IgD-negative memory B cell (primary cell): ENCODE measurements around the gene GPBP1. TPM values are rescaled to one million over a fixed set of nuclear protein-coding genes. Genes with fewer than 3 reads are reported as not detected.
A peak's percentile ranks its signal among the peaks of the same experiment; 100 is the strongest.

Experiments used
- H3K27ac Mint-ChIP-seq, 3 donors: one replicate each; pipeline ENCODE4 v1.8.0; 2020 to 2022; ENCODE audit warnings: mild to moderate bottlenecking in 3 of 3, mixed read lengths in 3 of 3, moderate library complexity in 1 of 3
- H3K27me3 Mint-ChIP-seq: one replicate; pipeline ENCODE4 v1.8.0; 2021; ENCODE audit warnings: mixed read lengths
- H3K36me3 Mint-ChIP-seq: one replicate; pipeline ENCODE4 v1.8.0; 2020; ENCODE audit warnings: mild to moderate bottlenecking, mixed read lengths
- H3K4me1 Mint-ChIP-seq, 3 donors: one replicate each; pipeline ENCODE4 v1.8.0; 2020 to 2022; ENCODE audit warnings: mixed read lengths in 3 of 3, mild to moderate bottlenecking in 1 of 3
- H3K4me3 Mint-ChIP-seq, 4 donors: one replicate each; pipeline ENCODE4 v1.8.0; 2020 to 2022; ENCODE audit warnings: mild to moderate bottlenecking in 4 of 4, mixed read lengths in 4 of 4, moderate library complexity in 3 of 4
- H3K9me3 Mint-ChIP-seq, 3 donors: one replicate each; pipeline ENCODE4 v1.8.0; 2020 to 2021; ENCODE audit warnings: mixed read lengths in 3 of 3, mild to moderate bottlenecking in 1 of 3
- polyA plus RNA-seq: library from polyadenylated mRNA; unstranded; fragments of 300-500 nt; fragmentation: Illumina TruSeq; gene quantifications from one replicate; pipeline ENCODE4 v1.2.3, GENCODE V29; 2021

Gene GPBP1
- polyA plus RNA-seq, 1 donor from 2014 or later: 83.3 TPM

GRCh38 chr5:57209316-57210040 is 35.6 kb downstream of the GPBP1 start:
- Mint-ChIP-seq H3K27ac (peak overlapping the region; percentile 21 to 56 (median 46)), H3K4me1 (peaks cover 44 to 52% (median 52%) of the 10 kb centered on the region in 3 donors), H3K4me3 (peak overlapping the region in 1 of 4 donors; percentile 28), H3K36me3 (peaks cover 3% of the 10 kb centered on the region), H3K27me3 (no peaks in the 10 kb centered on the region), H3K9me3 (peaks cover 0 to 1% (median 0%) of the 10 kb centered on the region in 3 donors)

GRCh38 chr5:57210633-57211032 is 36.8 kb downstream of the GPBP1 start:
- Mint-ChIP-seq H3K27me3 (no peaks in the 10 kb centered on the region), H3K4me3 (peak overlapping the region in 1 of 4 donors; percentile 19), H3K9me3 (peaks cover 0 to 1% (median 0%) of the 10 kb centered on the region in 3 donors), H3K4me1 (peaks cover 36 to 48% (median 47%) of the 10 kb centered on the region in 3 donors), H3K36me3 (peaks cover 3% of the 10 kb centered on the region), H3K27ac (peak overlapping the region; percentile 26 to 64 (median 46))

- Mint-ChIP-seq H3K4me1 (peaks cover 36 to 48% (median 47%) of the 10 kb centered on the region in 3 donors), H3K9me3 (peaks cover 0 to 1% (median 0%) of the 10 kb centered on the region in 3 donors), H3K36me3 (peaks cover 3% of the 10 kb centered on the region), H3K4me3 (no peak overlapping the region), H3K27me3 (no peaks in the 10 kb centered on the region), H3K27ac (peak overlapping the region; percentile 26 to 64 (median 46))
Measured at GRCh38 chr5:57211039-57211438, 37.2 kb downstream of the GPBP1 start.

- Mint-ChIP-seq H3K27ac (peak overlapping the region in 2 of 3 donors; percentile 18 to 56), H3K4me1 (peaks cover 17 to 28% (median 25%) of the 10 kb centered on the region in 3 donors), H3K4me3 (no peak overlapping the region), H3K27me3 (no peaks in the 10 kb centered on the region), H3K9me3 (no peaks in the 10 kb centered on the region), H3K36me3 (no peaks in the 10 kb centered on the region)
Measured at GRCh38 chr5:57215629-57216195, 41.9 kb downstream of the GPBP1 start.

- H3K4me1 Mint-ChIP-seq: peaks cover 17 to 28% (median 26%) of the 10 kb centered on the region in 3 donors
- H3K36me3 Mint-ChIP-seq: no peaks in the 10 kb centered on the region
- H3K9me3 Mint-ChIP-seq: no peaks in the 10 kb centered on the region
- no peak overlapping the region for H3K27ac Mint-ChIP-seq
- H3K27me3 Mint-ChIP-seq: no peaks in the 10 kb centered on the region
- no peak overlapping the region for H3K4me3 Mint-ChIP-seq
Measured at GRCh38 chr5:57216714-57217113, 42.9 kb downstream of the GPBP1 start.

- Mint-ChIP-seq H3K4me3 (peak overlapping the region in 1 of 4 donors; percentile 17), H3K9me3 (no peaks in the 10 kb centered on the region), H3K4me1 (peaks cover 20 to 28% (median 26%) of the 10 kb centered on the region in 3 donors), H3K27ac (peak overlapping the region; percentile 13 to 89 (median 84)), H3K36me3 (no peaks in the 10 kb centered on the region), H3K27me3 (no peaks in the 10 kb centered on the region)
Measured at GRCh38 chr5:57219386-57219785, 45.5 kb downstream of the GPBP1 start.

GRCh38 chr5:57221049-57221568 is 47.2 kb downstream of the GPBP1 start:
- no peaks in the 10 kb centered on the region for H3K9me3 Mint-ChIP-seq
- H3K36me3 Mint-ChIP-seq: no peaks in the 10 kb centered on the region
- H3K27me3 Mint-ChIP-seq: no peaks in the 10 kb centered on the region
- H3K4me1 Mint-ChIP-seq: peaks cover 22 to 25% (median 24%) of the 10 kb centered on the region in 3 donors
- H3K27ac Mint-ChIP-seq: peak overlapping the region; percentile 13 to 91 (median 61)
- peak overlapping the region in 1 of 4 donors; percentile 31 for H3K4me3 Mint-ChIP-seq

GRCh38 chr5:57225553-57225952 is 51.7 kb downstream of the GPBP1 start:
- no peaks in the 10 kb centered on the region for H3K9me3 Mint-ChIP-seq
- peaks cover 13 to 21% (median 19%) of the 10 kb centered on the region in 3 donors for H3K4me1 Mint-ChIP-seq
- H3K27me3 Mint-ChIP-seq: no peaks in the 10 kb centered on the region
- H3K27ac Mint-ChIP-seq: peak overlapping the region in 2 of 3 donors; percentile 17 to 77
- H3K36me3 Mint-ChIP-seq: peaks cover 1% of the 10 kb centered on the region
- no peak overlapping the region for H3K4me3 Mint-ChIP-seq

- no peak overlapping the region for H3K27ac Mint-ChIP-seq
- peaks cover 11% of the 10 kb centered on the region for H3K36me3 Mint-ChIP-seq
- H3K4me3 Mint-ChIP-seq: peak overlapping the region in 1 of 4 donors; percentile 69
- H3K27me3 Mint-ChIP-seq: no peaks in the 10 kb centered on the region
- peaks cover 13 to 19% (median 17%) of the 10 kb centered on the region in 3 donors for H3K4me1 Mint-ChIP-seq
- H3K9me3 Mint-ChIP-seq: no peaks in the 10 kb centered on the region
Measured at GRCh38 chr5:57229313-57229712, 55.5 kb downstream of the GPBP1 start.

GRCh38 chr5:57231607-57232006 is 57.7 kb downstream of the GPBP1 start:
- H3K36me3 Mint-ChIP-seq: peaks cover 11% of the 10 kb centered on the region
- H3K4me1 Mint-ChIP-seq: peaks cover 10 to 13% (median 12%) of the 10 kb centered on the region in 3 donors
- no peak overlapping the region for H3K4me3 Mint-ChIP-seq
- no peaks in the 10 kb centered on the region for H3K27me3 Mint-ChIP-seq
- no peaks in the 10 kb centered on the region for H3K9me3 Mint-ChIP-seq
- H3K27ac Mint-ChIP-seq: no peak overlapping the region

GRCh38 chr5:57232293-57233033 is 58.6 kb downstream of the GPBP1 start:
- Mint-ChIP-seq H3K27ac (peak overlapping the region in 2 of 3 donors; percentile 15 to 73), H3K9me3 (no peaks in the 10 kb centered on the region), H3K4me3 (no peak overlapping the region), H3K4me1 (peaks cover 12 to 16% (median 13%) of the 10 kb centered on the region in 3 donors), H3K36me3 (peaks cover 11% of the 10 kb centered on the region), H3K27me3 (no peaks in the 10 kb centered on the region)

- H3K36me3 Mint-ChIP-seq: peaks cover 2% of the 10 kb centered on the region
- no peaks in the 10 kb centered on the region for H3K9me3 Mint-ChIP-seq
- H3K4me1 Mint-ChIP-seq: peaks cover 6 to 10% (median 9%) of the 10 kb centered on the region in 3 donors
Measured at GRCh38 chr5:57243286-57244137, 69.7 kb downstream of the GPBP1 start.

GRCh38 chr5:57244331-57244730 is 70.5 kb downstream of the GPBP1 start:
- peaks cover 2% of the 10 kb centered on the region for H3K36me3 Mint-ChIP-seq
- no peaks in the 10 kb centered on the region for H3K27me3 Mint-ChIP-seq
- H3K4me3 Mint-ChIP-seq: no peak overlapping the region
- H3K27ac Mint-ChIP-seq: no peak overlapping the region
- H3K4me1 Mint-ChIP-seq: peaks cover 5 to 9% (median 9%) of the 10 kb centered on the region in 3 donors
- H3K9me3 Mint-ChIP-seq: no peaks in the 10 kb centered on the region

More at GRCh38 chr5:57243286-57244137, 69.7 kb downstream of the GPBP1 start:
- Mint-ChIP-seq H3K27me3 (no peaks in the 10 kb centered on the region), H3K27ac (peak overlapping the region in 2 of 3 donors; percentile 21 to 71), H3K4me3 (no peak overlapping the region)

GRCh38 chr5:57246426-57246825 is 72.6 kb downstream of the GPBP1 start:
- Mint-ChIP-seq H3K4me3 (no peak overlapping the region), H3K4me1 (peaks cover 5 to 9% (median 6%) of the 10 kb centered on the region in 3 donors), H3K27me3 (no peaks in the 10 kb centered on the region), H3K36me3 (peaks cover 4% of the 10 kb centered on the region), H3K9me3 (no peaks in the 10 kb centered on the region), H3K27ac (peak overlapping the region in 2 of 3 donors; percentile 9 to 58)
